SK-N-SH (cell line): ENCODE results near the gene SLC13A3. TPM values are rescaled to one million over a fixed set of nuclear protein-coding genes. Genes with fewer than 3 reads are reported as not detected.

Experiments
- CTCF ChIA-PET: fragments of 300-600, 350-600 bp; formaldehyde crosslinking; extraction: SDS; loops from one replicate; lab custom pipeline; 2021; lab: Yijun Ruan, JAX
- POLR2A ChIA-PET: fragments of 350-600 bp; sonication (Branson Sonifier 250); formaldehyde crosslinking; extraction: SDS; loops from one replicate; lab custom pipeline; 2020; ENCODE audit warnings: antibody characterized with exemption, inconsistent platforms; lab: Yijun Ruan, JAX
- DNase-seq: peaks from one replicate; pipeline ENCODE4 v3.0.0; 2012
- H2AFZ ChIP-seq: fragments of 200-600 bp; sonication (generic); 2 replicates; pipeline ENCODE4 v1.8.1; 2016; ENCODE audit warnings: antibody characterized with exemption, mild to moderate bottlenecking, low read depth
- H3F3A ChIP-seq: fragments of 200-600 bp; sonication (generic); replicated peaks from 2 replicates; pipeline ENCODE3; 2016; ENCODE audit warnings: antibody characterized with exemption, mild to moderate bottlenecking; ENCODE audit not compliant: insufficient read depth
- H3K27ac ChIP-seq, 2 experiments: fragments of 200-500 bp in 1 of 2; fragments of 200-600 bp in 1 of 2; sonication (Bioruptor generic) in 1 of 2; sonication (generic), shearing (Covaris generic) in 1 of 2; 2 replicates each; pipeline versions ENCODE4 v1.5.1 to v1.6.1; 2014 to 2016; ENCODE audit warnings: low read depth in 2 of 2, inconsistent platforms in 1 of 2, low read length in 1 of 2, mild to moderate bottlenecking in 1 of 2, mixed read lengths in 1 of 2
- H3K27me3 ChIP-seq: fragments of 200-600 bp; sonication (generic), shearing (Covaris generic); 2 replicates; pipeline ENCODE4 v1.6.1; 2016; ENCODE audit warnings: mixed run types; ENCODE audit not compliant: insufficient read depth
- H3K36me3 ChIP-seq, 2 experiments: fragments of 200-500 bp in 1 of 2; fragments of 200-600 bp in 1 of 2; sonication (Bioruptor generic) in 1 of 2; sonication (generic) in 1 of 2; replicated peaks in 1 of 2; 2 replicates each; pipeline versions ENCODE3 to v1.5.1; 2014 to 2016; ENCODE audit warnings: low read length in 1 of 2, mild to moderate bottlenecking in 1 of 2; ENCODE audit not compliant: insufficient read depth in 2 of 2, control insufficient read depth in 1 of 2
- H3K4me1 ChIP-seq, 2 experiments: fragments of 200-500 bp in 1 of 2; fragments of 200-600 bp in 1 of 2; sonication (Bioruptor generic) in 1 of 2; sonication (generic), shearing (Covaris generic) in 1 of 2; 2 replicates each; pipeline versions ENCODE4 v1.5.1 to v1.6.1; 2014 to 2016; ENCODE audit warnings: low read depth in 1 of 2, low read length in 1 of 2, mixed run types in 1 of 2; ENCODE audit not compliant: insufficient read depth in 2 of 2, control insufficient read depth in 1 of 2
- H3K4me2 ChIP-seq: fragments of 200-600 bp; sonication (generic), shearing (Covaris generic); 2 replicates; pipeline ENCODE4 v1.6.1; 2017; ENCODE audit warnings: mixed run types
- H3K4me3 ChIP-seq, 2 experiments: fragments of 200-500 bp in 1 of 2; fragments of 200-600 bp in 1 of 2; sonication (Bioruptor generic) in 1 of 2; sonication (generic), shearing (Covaris generic) in 1 of 2; 2 replicates each; pipeline versions ENCODE4 v1.5.1 to v1.8.1; 2014 to 2016; ENCODE audit warnings: low read depth in 2 of 2, inconsistent platforms in 1 of 2, low read length in 1 of 2, mild to moderate bottlenecking in 1 of 2, mixed read lengths in 1 of 2, moderate library complexity in 1 of 2
- H3K79me2 ChIP-seq: fragments of 200-600 bp; sonication (generic); 2 replicates; pipeline ENCODE4 v1.8.1; 2017; ENCODE audit warnings: mild to moderate bottlenecking; ENCODE audit not compliant: insufficient read depth
- H3K9ac ChIP-seq: fragments of 200-600 bp; sonication (generic); 2 replicates; pipeline ENCODE4 v1.6.1; 2017; ENCODE audit warnings: mixed run types
- H3K9me2 ChIP-seq: fragments of 200-600 bp; sonication (generic); 2 replicates; pipeline ENCODE4 v1.6.1; 2017; ENCODE audit warnings: mixed run types
- H3K9me3 ChIP-seq: fragments of 200-600 bp; sonication (generic); 2 replicates; pipeline ENCODE4 v1.6.1; 2017; ENCODE audit warnings: mixed run types, mild to moderate bottlenecking, moderate library complexity
- H4K20me1 ChIP-seq: fragments of 200-600 bp; sonication (generic); 2 replicates; pipeline ENCODE4 v1.6.1; 2017; ENCODE audit warnings: mild to moderate bottlenecking, mixed run types; ENCODE audit not compliant: insufficient read depth
- CHD2 ChIP-seq: fragments of 150-350 bp; IDR thresholded peaks from 2 replicates; pipeline ENCODE4 v1.6.1; 2018; ENCODE audit warnings: low read length; ENCODE audit not compliant: partially characterized antibody
- CTCF ChIP-seq: fragments of 200-600 bp; sonication (generic); IDR thresholded peaks from 2 replicates; pipeline ENCODE4 v1.6.1; 2017; ENCODE audit warnings: antibody characterized with exemption, mild to moderate bottlenecking, moderate library complexity
- EZH2phosphoT487 ChIP-seq: fragments of 200-600 bp; sonication (generic); IDR thresholded peaks from 2 replicates; pipeline ENCODE4 v1.6.1; 2017; ENCODE audit warnings: low read depth, mixed run types, mild to moderate bottlenecking, antibody characterized with exemption, moderate library complexity, borderline replicate concordance
- FOXM1 ChIP-seq: IDR thresholded peaks from 2 replicates; pipeline ENCODE4 v1.4.0; 2012; ENCODE audit warnings: low read depth, mild to moderate bottlenecking
- IRF3 ChIP-seq: fragments of 150-350 bp; IDR thresholded peaks from 2 replicates; pipeline ENCODE4 v1.6.1; 2016; ENCODE audit warnings: mild to moderate bottlenecking, low read depth, low read length
- JUND ChIP-seq: IDR thresholded peaks from 2 replicates; pipeline ENCODE4 v1.4.0; 2012
- NFIC ChIP-seq: IDR thresholded peaks from 2 replicates; pipeline ENCODE4 v1.4.0; 2012; ENCODE audit warnings: borderline replicate concordance
- NRF1 ChIP-seq: IDR thresholded peaks from 2 replicates; pipeline ENCODE4 v1.6.1; 2012; ENCODE audit warnings: low read depth, mild to moderate bottlenecking, low read length
- RFX5 ChIP-seq: IDR thresholded peaks from 2 replicates; pipeline ENCODE4 v1.6.1; 2012; ENCODE audit warnings: mild to moderate bottlenecking, improper control_type of control experiment, low read length
- RXRA ChIP-seq: IDR thresholded peaks from 2 replicates; pipeline ENCODE4 v1.4.0; 2012; ENCODE audit warnings: low read depth, mild to moderate bottlenecking, borderline replicate concordance
- TAF1 ChIP-seq: IDR thresholded peaks from 2 replicates; pipeline ENCODE4 v1.6.1; 2012; ENCODE audit warnings: low read depth, mild to moderate bottlenecking, low read length, moderate library complexity, borderline replicate concordance
- TCF12 ChIP-seq: IDR thresholded peaks from 2 replicates; pipeline ENCODE4 v1.4.0; 2012
- WGBS: methylation state at CpG from one replicate; pipeline ENCODE4 v1.1.6; 2017; ENCODE audit warnings: low lambda C conversion rate; 5-methylcytosine and 5-hydroxymethylcytosine counted together
- polyA plus RNA-seq, 3 experiments: library from polyadenylated mRNA; depleted of rRNA; stranded (reverse); fragments of >200 nt; gene quantifications; 2 replicates each; pipeline ENCODE4 v1.2.3, GENCODE V29; 2012
- TF ChIP-seq, protein P1 (sequence below): IDR thresholded peaks from 2 replicates; pipeline ENCODE4 v1.6.1; 2012; ENCODE audit warnings: mild to moderate bottlenecking, low read depth, low read length, moderate library complexity

Gene SLC13A3
- polyA plus RNA-seq, 1 of the 3 experiments (the other 2 are of a cell fraction) = 0.10 TPM

DNA sequence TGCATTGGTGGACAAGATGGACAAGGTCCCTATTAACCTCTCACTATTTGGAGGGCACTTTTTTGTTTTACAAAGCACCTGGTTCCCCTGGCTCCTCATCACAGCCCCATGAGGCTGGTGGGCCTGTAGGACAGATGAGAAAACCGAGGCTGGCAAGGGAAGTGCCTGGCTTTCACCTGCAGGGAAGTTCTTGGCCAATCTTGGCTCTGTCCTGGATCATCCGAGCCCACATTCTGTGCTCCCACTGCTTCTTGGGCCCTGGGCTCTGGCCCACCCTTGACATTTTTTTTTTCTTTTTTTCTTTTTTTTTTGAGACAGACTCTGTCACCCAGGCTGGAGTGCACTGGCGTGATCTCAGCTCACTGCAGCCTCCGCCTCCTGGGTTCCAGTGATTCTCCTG is 14.7 kb downstream of the SLC13A3 start:
- Histone ChIP-seq H3K9me3 (no peaks in the 10 kb centered on the region), H3K36me3 (no peaks in the 10 kb centered on the region), H3K9me2 (no peaks in the 10 kb centered on the region), H3K27ac (no peak overlapping the region), H3K4me3 (no peak overlapping the region), H4K20me1 (no peaks in the 10 kb centered on the region), H3K4me1 (no peaks in the 10 kb centered on the region), H3F3A (no peaks in the 10 kb centered on the region), H2AFZ (no peak overlapping the region)
- ChIA-PET CTCF (interaction anchor here (1.3 kb wide), 1 partner anchor 14 kb away, joined by 4 read pairs; no protein-coding TSS in a partner anchor), POLR2A (no interaction called here)
- WGBS = 64% methylated on average over 4 of the region's 4 CpGs
- TF ChIP-seq NFIC (no peak), RFX5 (no peak), RXRA (no peak), EZH2phosphoT487 (no peak), NRF1 (no peak), JUND (no peak), FOXM1 (no peak), TCF12 (no peak), CTCF (no peak), IRF3 (no peak), TAF1 (no peak), CHD2 (no peak)
- TF ChIP-seq, protein P1, sequence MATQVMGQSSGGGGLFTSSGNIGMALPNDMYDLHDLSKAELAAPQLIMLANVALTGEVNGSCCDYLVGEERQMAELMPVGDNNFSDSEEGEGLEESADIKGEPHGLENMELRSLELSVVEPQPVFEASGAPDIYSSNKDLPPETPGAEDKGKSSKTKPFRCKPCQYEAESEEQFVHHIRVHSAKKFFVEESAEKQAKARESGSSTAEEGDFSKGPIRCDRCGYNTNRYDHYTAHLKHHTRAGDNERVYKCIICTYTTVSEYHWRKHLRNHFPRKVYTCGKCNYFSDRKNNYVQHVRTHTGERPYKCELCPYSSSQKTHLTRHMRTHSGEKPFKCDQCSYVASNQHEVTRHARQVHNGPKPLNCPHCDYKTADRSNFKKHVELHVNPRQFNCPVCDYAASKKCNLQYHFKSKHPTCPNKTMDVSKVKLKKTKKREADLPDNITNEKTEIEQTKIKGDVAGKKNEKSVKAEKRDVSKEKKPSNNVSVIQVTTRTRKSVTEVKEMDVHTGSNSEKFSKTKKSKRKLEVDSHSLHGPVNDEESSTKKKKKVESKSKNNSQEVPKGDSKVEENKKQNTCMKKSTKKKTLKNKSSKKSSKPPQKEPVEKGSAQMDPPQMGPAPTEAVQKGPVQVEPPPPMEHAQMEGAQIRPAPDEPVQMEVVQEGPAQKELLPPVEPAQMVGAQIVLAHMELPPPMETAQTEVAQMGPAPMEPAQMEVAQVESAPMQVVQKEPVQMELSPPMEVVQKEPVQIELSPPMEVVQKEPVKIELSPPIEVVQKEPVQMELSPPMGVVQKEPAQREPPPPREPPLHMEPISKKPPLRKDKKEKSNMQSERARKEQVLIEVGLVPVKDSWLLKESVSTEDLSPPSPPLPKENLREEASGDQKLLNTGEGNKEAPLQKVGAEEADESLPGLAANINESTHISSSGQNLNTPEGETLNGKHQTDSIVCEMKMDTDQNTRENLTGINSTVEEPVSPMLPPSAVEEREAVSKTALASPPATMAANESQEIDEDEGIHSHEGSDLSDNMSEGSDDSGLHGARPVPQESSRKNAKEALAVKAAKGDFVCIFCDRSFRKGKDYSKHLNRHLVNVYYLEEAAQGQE = no peak
- TF ChIP-seq, all 33 proteins: peak for 0
- no peak overlapping the region for H3K4me2 ChIP-seq
- DNase-seq = no peak
- no peaks in the 10 kb centered on the region for H3K79me2 ChIP-seq
- H3K27me3 ChIP-seq = no peaks in the 10 kb centered on the region
- H3K9ac ChIP-seq = no peak overlapping the region
